Mucosa of descending colon (tissue), 3 donors: Measurements from ENCODE around the gene NCR3LG1. TPM values are rescaled to one million over a fixed set of nuclear protein-coding genes. Genes with fewer than 3 reads are reported as not detected.

Source experiments
- ATAC-seq: fragments of 200-7000 bp; cut with Tn5 transposase; one replicate; pipeline ENCODE4 v1.9.1; 2020; ENCODE audit warnings: mild to moderate bottlenecking, moderate library complexity
- DNase-seq, 3 donors: peaks; one replicate each; pipeline ENCODE4 v3.0.0-alpha.2; 2020
- H3K36me3 ChIP-seq: fragments of 200-600 bp; one replicate; pipeline ENCODE4 v1.8.0; 2021; ENCODE audit warnings: low read depth, mild to moderate bottlenecking
- H3K4me1 ChIP-seq: fragments of 200-600 bp; one replicate; pipeline ENCODE4 v1.8.0; 2021; ENCODE audit warnings: low read depth, mild to moderate bottlenecking
- H3K4me3 ChIP-seq: fragments of 200-600 bp; one replicate; pipeline ENCODE4 v1.8.0; 2021; ENCODE audit warnings: mild to moderate bottlenecking
- H3K9me3 ChIP-seq: fragments of 200-600 bp; one replicate; pipeline ENCODE4 v1.8.0; 2021; ENCODE audit warnings: mild to moderate bottlenecking
- intact Hi-C, 2 donors: fragments of 100-400 bp; cut with DNase I in 1 of 2; cut with micrococcal nuclease in 1 of 2; formaldehyde crosslinking; loops; one replicate each; pipeline versions ENCODE4 v1.11.0 to v1.11.1; 2022; cut with DNase I, micrococcal nuclease
- total RNA-seq, 3 donors: library from RNA; stranded (reverse); fragmentation: NEBNext Ultra II Directional in 2 of 3; extraction: Animal tissue kit (Norgen Biotek cat#: 25700) in 2 of 3; gene quantifications; one replicate each; pipeline versions ENCODE4 v1.2.1 to v1.2.4, GENCODE V29; 2021 to 2023
- TF ChIP-seq, protein P1 (sequence below): fragments of 200-600 bp; IDR thresholded peaks from one replicate; pipeline ENCODE4 v1.8.0; 2022; ENCODE audit warnings: antibody characterized with exemption, mild to moderate bottlenecking
- donor health status: DM: no; HTN: no; CAD: no; lungs with moderate emphysema.
- donor health status: DM: no; HTN: no; CAD: no.
- donor health status: DM: no; HTN: yes; CAD: no.

Gene NCR3LG1
- total RNA-seq, 3 donors from 2014 or later, result 6.0 to 16.7 (median 10.7) TPM

DNA sequence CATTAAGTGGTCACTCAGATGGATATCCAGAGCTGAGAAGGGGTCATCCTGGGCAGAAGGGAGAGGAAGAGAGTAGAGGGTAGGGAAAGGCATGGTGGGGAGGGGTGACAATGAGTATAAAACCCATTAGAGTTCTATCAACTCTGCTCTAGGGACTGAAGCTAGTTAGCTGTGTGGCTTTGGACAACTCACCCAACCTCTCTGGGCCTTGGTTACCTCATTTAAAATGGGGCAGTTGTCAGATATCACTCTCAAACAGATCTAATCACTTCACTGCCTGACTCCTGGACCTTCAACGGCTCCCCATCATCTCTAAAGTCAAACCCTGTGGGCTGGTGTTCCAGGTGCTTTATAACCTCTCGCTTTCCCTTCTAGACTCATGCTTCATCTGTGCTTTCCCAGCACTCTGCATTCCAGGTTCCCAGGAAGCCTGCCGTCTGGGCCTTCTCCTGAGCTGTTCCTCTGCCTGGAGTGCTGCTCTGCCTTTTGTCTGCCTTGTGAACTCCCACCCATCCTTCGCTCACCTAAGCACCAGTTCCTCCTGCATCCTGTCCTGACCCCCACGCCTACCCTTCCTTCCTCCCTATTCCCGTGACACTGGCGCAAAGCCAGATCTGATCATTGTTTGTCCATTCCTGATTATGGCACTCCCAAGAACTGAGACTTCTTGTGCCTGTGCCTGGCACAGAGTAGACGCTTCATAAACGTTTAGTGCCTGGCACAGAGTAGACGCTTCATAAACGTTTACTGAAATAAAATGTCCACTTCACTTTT is 59.2 kb downstream of the NCR3LG1 start:
- Histone ChIP-seq H3K4me3 (no peak overlapping the region), H3K36me3 (no peaks in the 10 kb centered on the region), H3K4me1 (peaks cover 10% of the 10 kb centered on the region), H3K9me3 (no peaks in the 10 kb centered on the region)
- TF ChIP-seq, protein P1, sequence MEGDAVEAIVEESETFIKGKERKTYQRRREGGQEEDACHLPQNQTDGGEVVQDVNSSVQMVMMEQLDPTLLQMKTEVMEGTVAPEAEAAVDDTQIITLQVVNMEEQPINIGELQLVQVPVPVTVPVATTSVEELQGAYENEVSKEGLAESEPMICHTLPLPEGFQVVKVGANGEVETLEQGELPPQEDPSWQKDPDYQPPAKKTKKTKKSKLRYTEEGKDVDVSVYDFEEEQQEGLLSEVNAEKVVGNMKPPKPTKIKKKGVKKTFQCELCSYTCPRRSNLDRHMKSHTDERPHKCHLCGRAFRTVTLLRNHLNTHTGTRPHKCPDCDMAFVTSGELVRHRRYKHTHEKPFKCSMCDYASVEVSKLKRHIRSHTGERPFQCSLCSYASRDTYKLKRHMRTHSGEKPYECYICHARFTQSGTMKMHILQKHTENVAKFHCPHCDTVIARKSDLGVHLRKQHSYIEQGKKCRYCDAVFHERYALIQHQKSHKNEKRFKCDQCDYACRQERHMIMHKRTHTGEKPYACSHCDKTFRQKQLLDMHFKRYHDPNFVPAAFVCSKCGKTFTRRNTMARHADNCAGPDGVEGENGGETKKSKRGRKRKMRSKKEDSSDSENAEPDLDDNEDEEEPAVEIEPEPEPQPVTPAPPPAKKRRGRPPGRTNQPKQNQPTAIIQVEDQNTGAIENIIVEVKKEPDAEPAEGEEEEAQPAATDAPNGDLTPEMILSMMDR, result no peak
- intact Hi-C loops, result no loop called here
- peak; percentile 62 for ATAC-seq
- DNase-seq, result peak in 2 of 3 donors; percentile 53 to 68

DNA sequence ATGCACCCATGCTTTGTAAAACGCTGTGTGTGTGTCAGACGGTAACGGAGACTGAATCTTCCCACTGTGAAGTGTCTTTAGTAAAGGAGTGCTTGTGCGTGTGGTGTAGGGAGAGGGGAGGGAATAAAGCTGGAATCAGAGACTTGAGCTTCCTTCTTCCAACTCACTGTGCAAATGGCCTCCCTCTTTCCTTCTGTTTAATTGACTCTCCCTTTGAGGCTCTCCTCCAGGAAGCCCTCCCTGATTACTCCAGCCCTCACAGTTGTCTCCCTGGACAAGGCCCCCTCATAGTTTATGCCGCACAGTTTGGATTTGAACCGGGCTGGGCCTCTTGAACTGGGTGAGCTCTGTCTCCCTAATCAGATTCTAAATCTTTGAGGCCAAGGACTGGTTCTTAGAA is 59.8 kb downstream of the NCR3LG1 start:
- H3K36me3 ChIP-seq, result no peaks in the 10 kb centered on the region
- H3K4me3 ChIP-seq, result no peak overlapping the region
- TF ChIP-seq, protein P1, result no peak
- ATAC-seq (peak; percentile 2), DNase-seq (no peak)
- no peaks in the 10 kb centered on the region for H3K9me3 ChIP-seq
- H3K4me1 ChIP-seq, result peaks cover 6% of the 10 kb centered on the region
- intact Hi-C loops, result no loop called here

DNA sequence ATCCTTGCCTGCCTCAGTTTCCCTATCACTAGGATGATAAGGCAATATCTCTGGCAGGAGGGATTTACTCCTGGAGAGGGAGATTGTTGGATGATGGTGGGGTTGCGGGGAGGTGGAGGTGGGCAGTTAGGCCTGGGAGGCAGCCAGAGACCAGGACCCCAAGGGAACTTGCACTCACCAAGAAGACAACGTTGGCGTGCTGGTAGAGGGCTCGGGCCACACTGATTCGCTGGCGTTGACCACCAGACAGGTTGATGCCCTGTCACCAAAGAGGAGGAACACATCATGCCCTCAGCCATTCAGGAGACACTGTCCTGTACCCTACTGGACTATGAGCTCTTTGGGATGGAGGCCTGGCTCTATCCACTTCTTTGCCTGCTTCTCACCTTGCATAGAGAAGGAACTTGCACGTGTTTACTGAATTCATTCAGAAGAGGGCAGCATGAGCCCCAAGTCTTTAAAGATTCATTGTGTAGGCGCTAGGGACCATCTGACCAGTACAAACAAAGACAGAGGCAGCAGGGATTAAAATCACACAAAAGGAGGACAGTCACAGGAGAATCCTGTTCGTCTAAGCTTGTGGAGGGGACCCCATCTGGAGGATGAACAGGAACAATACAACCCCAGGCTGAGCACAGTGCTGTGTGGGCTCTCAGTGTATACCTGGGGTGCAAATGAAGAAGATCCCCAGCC is 61.0 kb downstream of the NCR3LG1 start:
- Histone ChIP-seq H3K4me3 (no peak overlapping the region), H3K9me3 (no peaks in the 10 kb centered on the region), H3K4me1 (peaks cover 4% of the 10 kb centered on the region), H3K36me3 (no peaks in the 10 kb centered on the region)
- TF ChIP-seq, protein P1, result no peak
- intact Hi-C loops, result no loop called here
- ATAC-seq, result no peak
- peak in 1 of 3 donors; percentile 13 for DNase-seq

DNA sequence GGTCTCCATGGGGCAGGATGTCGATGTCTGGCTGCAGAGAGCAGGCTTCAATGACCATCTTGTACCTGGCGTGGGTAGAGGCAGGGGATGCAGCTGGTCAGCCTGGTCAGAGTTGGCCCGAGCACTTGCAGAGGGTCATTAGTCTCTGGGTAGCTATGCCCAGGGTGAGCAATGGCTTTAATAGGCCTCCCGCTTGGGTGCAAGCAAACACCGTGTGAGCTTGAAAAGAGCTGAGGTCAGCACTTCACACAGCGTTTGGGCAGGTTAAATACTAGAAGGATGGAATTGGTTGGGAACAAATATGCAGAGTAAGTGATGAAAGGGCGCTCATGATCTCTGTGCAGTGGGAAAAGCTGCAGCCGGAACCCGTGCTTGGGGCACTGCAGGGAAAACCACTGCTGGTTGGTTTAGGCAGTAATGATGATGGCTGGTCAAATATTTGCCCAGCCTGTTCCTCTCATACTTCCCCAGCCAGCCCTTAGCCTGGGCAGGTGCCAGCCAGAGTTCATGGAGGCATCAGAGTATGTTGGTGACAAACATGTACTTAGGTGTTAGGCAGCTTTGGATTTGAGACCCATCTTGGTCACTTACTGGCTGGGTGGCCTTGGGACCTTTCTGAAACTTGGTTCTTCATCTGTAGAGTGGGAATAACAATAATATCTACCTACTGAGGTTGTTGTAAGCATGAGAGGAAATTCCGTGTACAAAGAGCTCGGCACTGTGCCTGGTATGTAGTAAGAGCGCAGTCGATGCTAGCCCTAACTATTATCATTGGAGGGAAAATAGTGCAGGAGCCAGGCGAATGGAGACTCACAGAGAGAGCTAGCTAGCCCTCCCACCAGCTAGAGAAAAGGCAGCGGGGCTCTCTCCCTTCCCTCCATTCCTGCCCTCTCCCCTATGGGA is 62.1 kb downstream of the NCR3LG1 start:
- ATAC-seq (peak; percentile 87), DNase-seq (peak; percentile 74 to 85 (median 81))
- TF ChIP-seq, protein P1, result no peak
- intact Hi-C loops, result no loop called here
- peaks cover 4% of the 10 kb centered on the region for H3K4me1 ChIP-seq
- no peaks in the 10 kb centered on the region for H3K9me3 ChIP-seq
- no peak overlapping the region for H3K4me3 ChIP-seq
- H3K36me3 ChIP-seq, result no peaks in the 10 kb centered on the region

DNA sequence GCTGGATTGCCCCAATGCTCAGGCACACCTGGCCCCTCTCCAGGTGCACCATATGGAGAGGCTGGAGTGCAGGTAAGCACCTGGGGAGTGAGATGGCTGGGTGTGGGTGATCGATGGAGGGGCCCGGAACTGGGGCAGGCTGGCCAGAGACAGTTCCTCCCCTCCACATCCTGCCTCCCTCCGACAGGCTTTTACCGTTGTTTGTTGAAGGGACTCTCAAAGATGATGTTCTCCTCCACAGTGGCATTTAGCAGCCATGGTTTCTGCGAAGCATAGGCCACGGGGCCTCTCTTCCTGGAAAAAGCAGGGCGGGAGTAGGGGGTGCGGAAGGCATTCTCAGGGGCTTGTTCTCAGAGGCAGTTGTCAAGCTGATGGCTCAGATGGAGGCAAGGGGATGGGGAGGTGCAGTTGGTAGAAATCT is 62.7 kb downstream of the NCR3LG1 start:
- H3K9me3 ChIP-seq, result no peaks in the 10 kb centered on the region
- H3K4me3 ChIP-seq, result no peak overlapping the region
- H3K4me1 ChIP-seq, result peaks cover 4% of the 10 kb centered on the region
- H3K36me3 ChIP-seq, result no peaks in the 10 kb centered on the region
- ATAC-seq, result peak; percentile 60
- intact Hi-C loops, result no loop called here
- TF ChIP-seq, protein P1, result no peak
- DNase-seq, result peak in 2 of 3 donors; percentile 49 to 58
